ENCODE measurements around the gene SPNS3. TPM values are rescaled to one million over a fixed set of nuclear protein-coding genes. Genes with fewer than 3 reads are reported as not detected.

SPNS3 gene
- total and polyA plus RNA-seq, 8 donors: 0.37 to 0.92 (median 0.54) TPM; not detected in 4

- TF ChIP-seq POLR2AphosphoS5 (IDR thresholded peaks at IDR 0.05) (no peak), POLR2A (IDR thresholded peaks at IDR 0.05) (no peak), CTCF (IDR thresholded peaks at IDR 0.05) (no peak), EP300 (IDR thresholded peaks at IDR 0.05) (no peak)
- Histone ChIP-seq H3K27me3 (no peaks in the 10 kb centered on the region), H3K9me3 (no peaks in the 10 kb centered on the region), H3K4me3 (no peak overlapping the region), H3K36me3 (no peaks in the 10 kb centered on the region), H3K27ac (no peak overlapping the region), H3K4me1 (no peaks in the 10 kb centered on the region)
- no peak for DNase-seq
- WGBS, 5 donors: 68 to 85% (median 81%) methylated on average over 7 of the region's 7 CpGs
- intact Hi-C loops (cut with DNase I; ENCODE audit: low total_unique reads): no loop called here
These were observed 39.9 kb upstream of the SPNS3 start for GRCh38 chr17:4393806-4394205.

- H3K27ac ChIP-seq: no peak overlapping the region
- no peaks in the 10 kb centered on the region for H3K27me3 ChIP-seq
- H3K36me3 ChIP-seq: no peaks in the 10 kb centered on the region
- no peak overlapping the region for H3K4me3 ChIP-seq
- intact Hi-C loops (cut with DNase I; ENCODE audit: low total_unique reads): no loop called here
- 88 to 92% (median 89%) methylated on average over 5 of the region's 5 CpGs for WGBS, 5 donors
- DNase-seq: peak in 1 of 2 donors; percentile 45
- no peaks in the 10 kb centered on the region for H3K9me3 ChIP-seq
- TF ChIP-seq CTCF (IDR thresholded peaks at IDR 0.05) (no peak), POLR2AphosphoS5 (IDR thresholded peaks at IDR 0.05) (no peak), EP300 (IDR thresholded peaks at IDR 0.05) (no peak), POLR2A (IDR thresholded peaks at IDR 0.05) (no peak)
- no peaks in the 10 kb centered on the region for H3K4me1 ChIP-seq
These were observed 39.3 kb upstream of the SPNS3 start for GRCh38 chr17:4394208-4395110.

GRCh38 chr17:4395111-4395478, 38.6 kb upstream of the SPNS3 start:
- intact Hi-C loops (cut with DNase I; ENCODE audit: low total_unique reads): no loop called here
- H3K27ac ChIP-seq: no peak overlapping the region
- 86 to 97% (median 92%) methylated on average over 3 of the region's 3 CpGs for WGBS, 5 donors
- no peaks in the 10 kb centered on the region for H3K27me3 ChIP-seq
- H3K36me3 ChIP-seq: no peaks in the 10 kb centered on the region
- no peaks in the 10 kb centered on the region for H3K4me1 ChIP-seq
- TF ChIP-seq POLR2AphosphoS5 (IDR thresholded peaks at IDR 0.05) (no peak), POLR2A (IDR thresholded peaks at IDR 0.05) (no peak), CTCF (IDR thresholded peaks at IDR 0.05) (no peak), EP300 (IDR thresholded peaks at IDR 0.05) (no peak)
- H3K9me3 ChIP-seq: no peaks in the 10 kb centered on the region
- DNase-seq: no peak
- no peak overlapping the region for H3K4me3 ChIP-seq

GRCh38 chr17:4397840-4398239, 35.9 kb upstream of the SPNS3 start:
- Histone ChIP-seq H3K4me3 (no peak overlapping the region), H3K27me3 (no peaks in the 10 kb centered on the region), H3K9me3 (no peaks in the 10 kb centered on the region), H3K4me1 (no peaks in the 10 kb centered on the region), H3K27ac (no peak overlapping the region), H3K36me3 (no peaks in the 10 kb centered on the region)
- DNase-seq: no peak
- 87 to 93% (median 92%) methylated on average over 6 of the region's 6 CpGs for WGBS, 5 donors
- intact Hi-C loops (cut with DNase I; ENCODE audit: low total_unique reads): no loop called here
- TF ChIP-seq CTCF (IDR thresholded peaks at IDR 0.05) (no peak), POLR2A (IDR thresholded peaks at IDR 0.05) (no peak), POLR2AphosphoS5 (IDR thresholded peaks at IDR 0.05) (no peak), EP300 (IDR thresholded peaks at IDR 0.05) (no peak)
